ENCODE results near the gene FIGLA.
"Not testable (repeated sequence)": the region's sequence is repeated elsewhere in the genome, so short reads cannot be mapped to it uniquely, and the experiment has no call there.

Gene FIGLA

GRCh38 chr2:70743068-70743467 is 47.4 kb downstream of the FIGLA start:
- no peak for DNase-seq

GRCh38 chr2:70739492-70739891 is 51.0 kb downstream of the FIGLA start:
- not testable (repeated sequence) for DNase-seq

GRCh38 chr2:70738159-70738558 is 52.3 kb downstream of the FIGLA start:
- DNase-seq = no peak

GRCh38 chr2:70735071-70735470 is 55.4 kb downstream of the FIGLA start:
- no peak for DNase-seq

GRCh38 chr2:70733646-70734180 is 56.7 kb downstream of the FIGLA start:
- DNase-seq = no peak

- DNase-seq = no peak
Measured at GRCh38 chr2:70732766-70733645, 57.4 kb downstream of the FIGLA start.

GRCh38 chr2:70730730-70731129 is 59.7 kb downstream of the FIGLA start:
- no peak for DNase-seq

GRCh38 chr2:70729647-70730046 is 60.8 kb downstream of the FIGLA start:
- no peak for DNase-seq

- no peak for DNase-seq
Measured at GRCh38 chr2:70728128-70728527, 62.3 kb downstream of the FIGLA start.
